BE2C (cell line): Measurements from ENCODE around the gene TNPO3.

Source experiments
- DNase-seq: peaks from one replicate; pipeline ENCODE4 v3.0.0-alpha.2; 2020
- H3K27me3 ChIP-seq: fragments of 250-450 bp; sonication (Bioruptor Pico); 2 replicates; pipeline ENCODE4 v1.5.1; 2020; ENCODE audit warnings: mild to moderate bottlenecking
- H3K36me3 ChIP-seq: fragments of 250-450 bp; sonication (Bioruptor Pico); 2 replicates; pipeline ENCODE4 v1.5.1; 2020; ENCODE audit warnings: mild to moderate bottlenecking
- H3K4me1 ChIP-seq: fragments of 250-450 bp; sonication (Bioruptor Pico); 2 replicates; pipeline ENCODE4 v1.5.1; 2020
- H3K4me3 ChIP-seq: 2 replicates; pipeline ENCODE4 v1.5.1; 2011; ENCODE audit warnings: low read depth, low read length
- H3K9me3 ChIP-seq: fragments of 250-450 bp; sonication (Bioruptor Pico); 2 replicates; pipeline ENCODE4 v1.5.1; 2020
- CTCF ChIP-seq: IDR thresholded peaks from 2 replicates; pipeline ENCODE4 v1.5.1; 2012; ENCODE audit warnings: mild to moderate bottlenecking, low read depth, low read length

Gene TNPO3

GRCh38 chr7:128921866-128922440 lies 133.0 kb downstream of the TNPO3 start:
- Histone ChIP-seq H3K9me3 (no peaks in the 10 kb centered on the region), H3K27me3 (no peaks in the 10 kb centered on the region), H3K36me3 (no peaks in the 10 kb centered on the region), H3K4me3 (no peak overlapping the region), H3K4me1 (0 out of 2 replicates have a peak, but pooled peaks cover 3% of the 10 kb centered on the region)
- no peak for TF ChIP-seq CTCF
- DNase-seq, result no peak

GRCh38 chr7:128920913-128921582 lies 133.9 kb downstream of the TNPO3 start:
- Histone ChIP-seq H3K4me3 (no peak overlapping the region), H3K4me1 (0 out of 2 replicates have a peak, but pooled peaks cover 3% of the 10 kb centered on the region), H3K36me3 (no peaks in the 10 kb centered on the region), H3K27me3 (no peaks in the 10 kb centered on the region), H3K9me3 (no peaks in the 10 kb centered on the region)
- TF ChIP-seq CTCF, result no peak
- no peak for DNase-seq

GRCh38 chr7:128919881-128920799 lies 134.8 kb downstream of the TNPO3 start:
- H3K36me3 ChIP-seq, result no peaks in the 10 kb centered on the region
- no peak overlapping the region for H3K4me3 ChIP-seq
- DNase-seq, result no peak
- no peaks in the 10 kb centered on the region for H3K27me3 ChIP-seq
- no peaks in the 10 kb centered on the region for H3K9me3 ChIP-seq
- peak; percentile 32 for TF ChIP-seq CTCF
- H3K4me1 ChIP-seq, result 0 out of 2 replicates have a peak, but pooled peaks cover 3% of the 10 kb centered on the region

- H3K9me3 ChIP-seq, result no peaks in the 10 kb centered on the region
- TF ChIP-seq CTCF, result no peak
- no peak for DNase-seq
Observed at GRCh38 chr7:128919241-128919640, 135.7 kb downstream of the TNPO3 start.

GRCh38 chr7:128918016-128918665 lies 136.8 kb downstream of the TNPO3 start:
- H3K4me1 ChIP-seq, result 0 out of 2 replicates have a peak, but pooled peaks cover 3% of the 10 kb centered on the region
- TF ChIP-seq CTCF, result no peak
- no peak overlapping the region for H3K4me3 ChIP-seq
- no peak for DNase-seq
- no peaks in the 10 kb centered on the region for H3K36me3 ChIP-seq
- no peaks in the 10 kb centered on the region for H3K9me3 ChIP-seq
- no peaks in the 10 kb centered on the region for H3K27me3 ChIP-seq

More at GRCh38 chr7:128919241-128919640, 135.7 kb downstream of the TNPO3 start:
- H3K27me3 ChIP-seq, result no peaks in the 10 kb centered on the region
- 0 out of 2 replicates have a peak, but pooled peaks cover 3% of the 10 kb centered on the region for H3K4me1 ChIP-seq
- H3K36me3 ChIP-seq, result no peaks in the 10 kb centered on the region
- no peak overlapping the region for H3K4me3 ChIP-seq
